GM19035 (cell line): ENCODE data around the gene CDK4.
"Not testable (repeated sequence)": the region's sequence is repeated elsewhere in the genome, so short reads cannot be mapped to it uniquely, and the experiment has no call there.

Experiments
- ATAC-seq: cut with Tn5 transposase; IDR thresholded peaks from one replicate; pipeline ENCODE4 v1.9.1; 2021; ENCODE audit not compliant: unreplicated experiment

Gene CDK4

GRCh38 chr12:57726884-57727757, 25.0 kb downstream of the CDK4 start:
- no peak for ATAC-seq

GRCh38 chr12:57726151-57726883, 25.8 kb downstream of the CDK4 start:
- no peak for ATAC-seq

DNA sequence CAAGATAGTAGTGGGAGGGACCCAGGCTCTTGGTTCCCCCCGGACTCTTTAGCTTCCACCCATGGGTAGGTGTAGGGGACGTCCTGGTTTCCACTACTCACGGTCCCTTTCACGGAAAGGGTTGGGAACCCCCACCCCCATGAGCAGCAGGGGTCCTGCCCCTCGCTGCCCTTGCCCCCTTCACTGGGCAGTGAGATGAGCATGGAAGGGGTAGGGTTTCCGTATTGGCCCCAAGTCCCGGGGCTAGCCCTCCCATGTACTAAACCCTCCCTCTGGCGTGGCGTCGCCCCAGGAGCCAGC, 26.3 kb downstream of the CDK4 start:
- ATAC-seq: no peak

GRCh38 chr12:57724936-57725740, 27.0 kb downstream of the CDK4 start:
- ATAC-seq: no peak

DNA sequence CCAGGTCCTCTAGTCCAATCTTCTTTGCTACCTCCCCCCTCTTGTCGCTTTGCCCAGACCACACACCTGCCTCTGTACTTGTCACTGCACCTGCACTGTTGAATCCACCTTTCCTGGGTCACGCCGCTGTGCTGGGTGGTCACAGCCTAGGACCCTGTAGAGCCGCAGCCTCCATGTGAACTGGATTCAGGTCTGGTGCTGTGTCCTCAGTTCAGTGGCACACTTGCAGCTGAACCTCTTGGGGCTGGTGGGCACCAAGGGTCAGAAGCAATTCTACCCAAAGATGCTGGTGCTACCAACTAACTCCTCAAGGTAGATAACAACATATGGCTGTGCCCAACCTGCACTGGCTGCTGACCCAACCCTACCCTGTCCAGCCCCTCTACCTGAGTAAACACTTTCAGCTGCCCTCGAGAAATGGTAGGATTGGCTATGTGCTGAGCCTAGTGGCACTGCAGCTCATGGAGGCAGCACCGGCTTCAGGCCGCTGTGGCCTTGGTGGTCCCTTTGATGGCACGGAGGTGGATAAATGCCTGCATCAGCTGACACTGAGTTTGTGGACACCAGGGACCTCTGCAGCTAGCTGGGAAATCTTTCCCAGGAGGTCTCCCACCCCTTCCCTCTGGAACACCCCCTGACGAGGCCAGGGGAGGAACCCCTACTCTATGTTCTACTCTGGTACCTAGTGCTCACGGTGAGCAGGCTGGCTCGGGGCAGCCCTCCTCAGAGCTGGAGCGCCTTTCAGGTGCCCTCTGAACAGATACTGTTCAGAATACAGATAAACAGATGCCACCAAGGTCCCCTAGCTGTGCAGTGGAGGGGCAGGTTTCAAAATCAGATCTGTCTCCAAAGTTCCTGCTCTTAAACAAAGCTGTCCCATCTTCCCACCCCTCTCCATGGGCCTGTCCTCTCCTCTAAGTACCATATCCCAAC, 27.8 kb downstream of the CDK4 start:
- ATAC-seq: no peak

- ATAC-seq: no peak
Observed at GRCh38 chr12:57723630-57723962, 28.5 kb downstream of the CDK4 start.

DNA sequence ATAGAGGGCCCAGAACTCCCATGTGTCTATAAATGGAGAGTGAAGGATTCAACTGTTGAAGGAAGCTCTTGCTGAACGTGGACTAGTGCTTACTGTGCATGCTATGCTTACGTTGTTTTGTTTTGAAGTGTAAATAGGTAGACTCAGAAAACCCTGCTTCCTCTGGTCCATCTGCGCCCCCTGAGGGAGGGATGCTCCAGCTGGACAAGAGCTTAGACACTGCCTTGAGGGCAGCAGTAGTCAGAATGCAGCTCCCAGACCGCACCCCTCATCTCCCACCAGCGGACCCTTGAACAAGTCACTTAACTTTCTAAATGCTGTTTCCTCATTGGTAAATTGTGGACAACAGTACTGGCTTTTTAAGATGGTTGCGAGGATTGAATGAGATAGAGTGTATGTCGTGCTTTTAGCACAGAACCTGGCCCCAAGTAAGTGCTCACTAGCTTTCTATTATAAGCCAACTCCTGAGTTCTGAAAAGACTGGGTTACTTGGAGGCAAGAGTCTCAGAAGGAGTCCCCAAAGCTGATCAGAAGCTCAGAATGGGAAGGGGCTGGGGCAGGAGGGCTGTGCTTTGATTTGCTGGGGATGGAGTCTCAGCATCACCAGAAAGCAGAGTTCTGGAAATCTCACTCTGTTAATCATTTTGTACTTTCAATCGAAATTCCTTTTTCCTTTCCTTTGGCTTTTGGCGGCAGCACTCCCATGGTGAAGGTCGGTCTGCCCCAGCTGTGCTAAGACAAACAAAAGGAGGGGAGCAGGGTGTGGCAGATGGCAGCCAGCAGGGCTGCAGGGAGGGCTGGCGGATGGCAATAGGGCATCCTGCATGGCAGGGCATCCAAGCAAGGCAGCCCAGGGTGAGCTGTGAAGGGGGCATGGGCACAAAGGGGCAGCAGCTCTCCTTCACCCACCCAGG, 29.1 kb downstream of the CDK4 start:
- no peak for ATAC-seq

- ATAC-seq: not testable (repeated sequence)
Observed at GRCh38 chr12:57721846-57722608, 30.1 kb downstream of the CDK4 start.

DNA sequence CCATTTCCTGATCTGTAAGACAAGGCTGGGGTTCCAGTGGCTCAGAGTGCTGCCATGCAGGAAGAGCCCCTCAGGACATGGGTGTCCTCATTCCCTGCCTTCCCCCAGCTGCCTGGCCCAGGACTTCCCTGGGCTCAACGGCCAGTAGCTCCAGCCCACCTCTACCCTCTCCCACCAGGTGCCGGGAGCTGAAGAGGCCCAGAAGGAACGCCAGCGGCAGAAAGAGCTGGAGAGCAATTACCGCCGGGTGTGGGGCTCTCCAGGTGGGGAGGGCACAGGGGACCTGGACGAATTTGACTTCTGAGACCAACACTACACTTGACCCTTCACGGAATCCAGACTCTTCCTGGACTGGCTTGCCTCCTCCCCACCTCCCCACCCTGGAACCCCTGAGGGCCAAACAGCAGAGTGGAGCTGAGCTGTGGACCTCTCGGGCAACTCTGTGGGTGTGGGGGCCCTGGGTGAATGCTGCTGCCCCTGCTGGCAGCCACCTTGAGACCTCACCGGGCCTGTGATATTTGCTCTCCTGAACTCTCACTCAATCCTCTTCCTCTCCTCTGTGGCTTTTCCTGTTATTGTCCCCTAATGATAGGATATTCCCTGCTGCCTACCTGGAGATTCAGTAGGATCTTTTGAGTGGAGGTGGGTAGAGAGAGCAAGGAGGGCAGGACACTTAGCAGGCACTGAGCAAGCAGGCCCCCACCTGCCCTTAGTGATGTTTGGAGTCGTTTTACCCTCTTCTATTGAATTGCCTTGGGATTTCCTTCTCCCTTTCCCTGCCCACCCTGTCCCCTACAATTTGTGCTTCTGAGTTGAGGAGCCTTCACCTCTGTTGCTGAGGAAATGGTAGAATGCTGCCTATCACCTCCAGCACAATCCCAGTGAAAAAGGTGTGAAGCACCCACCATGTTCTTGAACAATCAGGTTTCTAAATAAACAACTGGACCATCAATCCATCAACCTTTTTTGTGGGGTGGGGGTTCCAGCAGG, 31.2 kb downstream of the CDK4 start:
- no peak for ATAC-seq

DNA sequence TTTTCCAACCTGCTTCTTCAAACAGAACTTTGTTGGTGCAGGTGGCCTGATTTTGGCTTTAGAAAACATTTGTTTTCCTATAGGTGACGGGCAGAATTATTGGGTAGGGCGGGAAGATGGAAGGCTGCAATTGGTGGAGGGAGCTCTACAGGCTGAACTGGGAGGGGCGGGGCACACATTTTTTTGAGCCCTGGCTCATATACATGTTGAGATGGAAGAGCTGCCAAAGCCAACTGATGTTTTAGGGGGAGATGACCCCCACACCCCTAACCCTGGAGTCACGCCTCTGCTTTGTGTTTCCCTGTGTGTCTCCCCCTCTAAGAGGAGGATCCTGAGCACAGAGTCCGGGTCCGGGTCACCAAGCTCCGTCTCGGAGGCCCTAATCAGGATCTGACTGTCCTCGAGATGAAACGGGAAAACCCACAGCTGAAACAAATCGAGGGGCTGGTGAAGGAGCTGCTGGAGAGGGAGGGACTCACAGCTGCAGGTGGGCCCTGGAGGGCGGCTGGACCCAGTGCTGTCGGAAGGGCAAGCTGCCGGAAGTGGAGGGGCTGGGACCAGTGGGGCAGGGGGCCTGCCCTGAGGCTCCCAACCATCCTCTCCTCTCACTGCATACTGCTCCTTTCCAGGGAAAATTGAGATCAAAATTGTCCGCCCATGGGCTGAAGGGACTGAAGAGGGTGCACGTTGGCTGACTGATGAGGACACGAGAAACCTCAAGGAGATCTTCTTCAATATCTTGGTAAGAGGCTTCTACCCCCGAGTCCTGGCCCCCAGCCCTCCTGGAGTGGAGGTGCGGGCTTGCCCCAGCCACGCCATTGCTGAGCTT, 32.1 kb downstream of the CDK4 start:
- ATAC-seq: no peak

- no peak for ATAC-seq
Observed at GRCh38 chr12:57718641-57719528, 33.2 kb downstream of the CDK4 start.

GRCh38 chr12:57717846-57718640, 34.1 kb downstream of the CDK4 start:
- no peak for ATAC-seq

- ATAC-seq: no peak
Observed at GRCh38 chr12:57717131-57717530, 35.0 kb downstream of the CDK4 start.

DNA sequence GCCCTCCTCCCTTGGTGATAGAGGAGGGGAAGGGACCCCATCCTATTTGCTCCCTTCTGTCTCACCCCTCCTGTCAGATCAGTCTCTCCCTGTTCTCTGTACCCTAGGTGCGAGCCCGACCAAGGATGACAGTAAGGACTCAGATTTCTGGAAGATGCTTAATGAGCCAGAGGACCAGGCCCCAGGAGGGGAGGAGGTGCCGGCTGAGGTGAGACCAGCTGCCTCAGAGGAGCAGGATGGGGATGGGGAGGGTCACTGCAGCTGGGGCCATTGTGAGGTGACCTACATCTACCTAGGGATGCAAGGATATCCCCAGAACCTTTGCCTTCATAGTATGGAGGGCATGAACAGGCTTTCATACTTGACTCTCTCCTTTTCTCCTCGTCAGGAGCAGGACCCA, 35.8 kb downstream of the CDK4 start:
- ATAC-seq: no peak

- no peak for ATAC-seq
Observed at GRCh38 chr12:57715786-57716185, 36.3 kb downstream of the CDK4 start.
